Measurements from ENCODE around the gene CXCL5. TPM values are rescaled to one million over a fixed set of nuclear protein-coding genes. Genes with fewer than 3 reads are reported as not detected.

Gene CXCL5
- 0.04 TPM for total RNA-seq
- under 1 TPM; 0.05 to 0.32 (median 0.15) TPM for polyA plus RNA-seq (ENCODE audit: insufficient read depth in 1 of 8, insufficient read length in 8 of 8, low replicate concordance in 1 of 8)
- long read RNA-seq, donor 1: 0 reads
- long read RNA-seq, donor 2: 0 reads
- long read RNA-seq, donor 3: 0 reads
- long read RNA-seq, donor 4: 0 reads
- long read RNA-seq, donor 5: 0 reads
- long read RNA-seq, donor 6: 0 reads
- long read RNA-seq, donor 7: 0 reads
- long read RNA-seq, donor 8: 0 reads
- long read RNA-seq, donor 9: 0 reads
- long read RNA-seq, donor 10: 0 reads
- long read RNA-seq, donor 11: 0 reads

DNA sequence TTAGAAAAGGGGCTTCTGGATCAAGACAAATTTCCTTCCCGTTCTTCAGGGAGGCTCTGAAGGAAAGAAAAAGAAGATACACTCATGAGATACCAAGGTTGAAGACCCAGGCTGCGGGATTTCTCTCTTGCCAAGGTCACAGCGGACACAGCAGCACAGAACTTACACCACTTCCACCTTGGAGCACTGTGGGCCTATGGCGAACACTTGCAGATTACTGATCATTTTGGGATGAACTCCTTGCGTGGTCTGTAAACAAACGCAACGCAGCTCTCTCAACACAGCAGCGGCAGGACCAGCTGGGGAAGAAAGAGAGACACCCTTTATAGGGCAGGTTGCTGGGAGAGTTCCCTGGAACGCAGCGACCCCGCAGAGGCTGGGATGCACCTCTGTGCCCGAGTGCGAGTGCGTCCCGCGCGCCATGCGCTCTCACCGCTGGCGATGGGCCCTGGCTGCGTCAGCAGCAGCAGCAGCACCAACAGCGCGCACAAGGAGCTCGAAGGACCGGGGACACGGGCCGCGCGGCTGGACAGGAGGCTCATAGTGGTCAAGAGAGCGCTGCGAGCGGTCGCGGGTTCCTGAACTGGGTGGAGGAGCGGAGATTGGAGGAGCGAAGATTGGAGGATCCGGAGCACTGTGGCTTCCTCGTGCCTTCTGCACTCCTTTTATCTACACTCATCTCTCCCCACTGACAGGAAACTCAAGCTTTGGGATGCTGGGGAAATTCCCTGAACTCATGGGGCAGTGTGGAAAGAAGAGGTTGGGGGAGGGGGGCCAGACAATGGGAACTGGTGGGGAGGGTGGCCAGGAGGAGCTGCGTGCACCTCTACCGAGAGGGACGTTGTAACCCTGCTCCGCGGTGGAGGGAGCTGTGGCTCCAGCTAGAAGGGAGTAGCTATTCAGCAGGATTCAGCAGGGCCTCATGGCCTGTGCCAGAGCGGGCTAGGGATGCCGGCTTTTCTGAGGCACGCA is at the start of gene CXCL5:
TSS of gene CXCL5 (minus strand) at position 638 of the 972 bp plus-strand sequence. CDS start at position 542, 96 bp downstream.
- Histone ChIP-seq H3K27me3 (ENCODE audit: control insufficient read depth, insufficient read depth, low read length) (peaks cover 10% of the 10 kb centered on the region), H3K4me3 (ENCODE audit: low read length) (peak within 1 kb of the TSS; percentile 3), H3K27ac (ENCODE audit: low read length) (no peak within 1 kb of the TSS), H3K9me3 (replicated peaks; ENCODE audit: control insufficient read depth, low read depth, low read length) (no peaks in the 10 kb centered on the region), H3K36me3 (ENCODE audit: control insufficient read depth, insufficient read depth, low read length) (no peaks in the 10 kb centered on the region), H3K4me1 (ENCODE audit: control insufficient read depth, insufficient read depth, low read length) (peaks cover 6% of the 10 kb centered on the region)
- DNase-seq: peak; percentile 30
- 4% methylated on average over 30 of the region's 46 CpGs for WGBS (ENCODE audit: insufficient coverage)

DNA sequence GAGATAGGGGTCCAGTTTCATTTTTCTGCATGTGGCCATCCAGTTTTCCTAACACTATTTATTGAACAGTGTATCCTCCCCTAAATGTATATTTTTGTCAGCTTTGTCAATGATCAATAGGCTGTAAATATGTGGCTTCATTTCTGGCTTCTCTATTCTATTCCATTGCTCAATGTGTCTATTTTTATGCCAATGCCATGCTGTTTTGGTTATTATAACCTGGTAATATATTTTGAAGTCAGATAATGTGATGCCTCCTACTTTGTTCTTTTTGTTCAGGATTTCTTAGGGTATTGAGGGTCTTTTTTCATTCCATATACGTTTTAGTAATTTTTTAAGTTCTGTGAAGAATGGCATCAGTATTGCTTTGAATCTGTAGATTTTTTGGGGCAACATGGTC is 48.7 kb upstream of the CXCL5 start:
- Histone ChIP-seq H3K4me3 (ENCODE audit: low read length) (no peak overlapping the region), H3K36me3 (ENCODE audit: control insufficient read depth, insufficient read depth, low read length) (no peaks in the 10 kb centered on the region), H3K27me3 (ENCODE audit: control insufficient read depth, insufficient read depth, low read length) (no peaks in the 10 kb centered on the region), H3K4me1 (ENCODE audit: control insufficient read depth, insufficient read depth, low read length) (no peaks in the 10 kb centered on the region), H3K9me3 (replicated peaks; ENCODE audit: control insufficient read depth, low read depth, low read length) (no peaks in the 10 kb centered on the region), H3K27ac (ENCODE audit: low read length) (no peak overlapping the region)
- no peak for DNase-seq
- WGBS (ENCODE audit: insufficient coverage): no CpG with 5 or more reads among the region's 1 CpG

DNA sequence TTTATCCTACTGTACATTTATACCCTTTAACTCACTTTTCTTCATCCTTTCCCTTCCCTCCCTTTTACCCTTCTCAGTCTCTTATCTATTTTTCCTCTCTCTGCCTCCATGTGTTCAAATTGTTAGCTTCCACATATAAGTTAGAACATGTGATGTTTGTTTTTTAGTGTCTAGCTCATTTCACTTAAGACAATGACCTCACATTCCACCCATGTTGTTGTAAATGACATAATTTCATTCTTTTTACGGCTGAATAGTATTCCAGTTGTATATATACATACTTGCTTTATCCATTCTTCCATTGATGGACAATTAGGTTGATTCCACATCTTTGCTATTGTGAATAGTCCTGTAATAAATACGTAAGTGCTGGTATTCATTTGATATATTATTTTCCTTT is 47.3 kb upstream of the CXCL5 start:
- no peaks in the 10 kb centered on the region for H3K9me3 ChIP-seq (replicated peaks; ENCODE audit: control insufficient read depth, low read depth, low read length)
- no peak for DNase-seq
- H3K36me3 ChIP-seq (ENCODE audit: control insufficient read depth, insufficient read depth, low read length): no peaks in the 10 kb centered on the region
- H3K4me3 ChIP-seq (ENCODE audit: low read length): no peak overlapping the region
- H3K27me3 ChIP-seq (ENCODE audit: control insufficient read depth, insufficient read depth, low read length): no peaks in the 10 kb centered on the region
- no peak overlapping the region for H3K27ac ChIP-seq (ENCODE audit: low read length)
- no peaks in the 10 kb centered on the region for H3K4me1 ChIP-seq (ENCODE audit: control insufficient read depth, insufficient read depth, low read length)
- WGBS (ENCODE audit: insufficient coverage): no CpG with 5 or more reads among the region's 2 CpGs

DNA sequence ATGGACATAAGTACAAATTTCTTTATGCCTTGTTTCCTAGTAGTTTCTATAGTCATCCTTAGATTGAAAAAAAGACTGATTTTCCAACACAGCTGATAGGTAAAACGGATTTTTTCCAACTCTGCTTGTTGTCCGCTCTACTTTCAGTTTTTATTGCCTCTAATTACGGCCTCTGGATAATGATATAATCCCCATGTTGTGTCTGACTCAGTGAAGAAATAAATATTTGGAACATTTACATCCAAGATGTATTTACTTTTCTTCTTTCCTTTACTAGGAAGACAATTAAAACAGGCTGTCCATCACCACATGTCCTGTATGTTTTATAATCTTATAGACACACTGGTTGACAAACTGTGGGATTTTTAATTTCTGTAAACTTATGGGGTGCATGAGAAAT is 46.8 kb upstream of the CXCL5 start:
- no CpG with 5 or more reads among the region's 3 CpGs for WGBS (ENCODE audit: insufficient coverage)
- Histone ChIP-seq H3K27me3 (ENCODE audit: control insufficient read depth, insufficient read depth, low read length) (no peaks in the 10 kb centered on the region), H3K27ac (ENCODE audit: low read length) (no peak overlapping the region), H3K4me3 (ENCODE audit: low read length) (no peak overlapping the region), H3K4me1 (ENCODE audit: control insufficient read depth, insufficient read depth, low read length) (no peaks in the 10 kb centered on the region), H3K9me3 (replicated peaks; ENCODE audit: control insufficient read depth, low read depth, low read length) (no peaks in the 10 kb centered on the region), H3K36me3 (ENCODE audit: control insufficient read depth, insufficient read depth, low read length) (no peaks in the 10 kb centered on the region)
- DNase-seq: no peak

DNA sequence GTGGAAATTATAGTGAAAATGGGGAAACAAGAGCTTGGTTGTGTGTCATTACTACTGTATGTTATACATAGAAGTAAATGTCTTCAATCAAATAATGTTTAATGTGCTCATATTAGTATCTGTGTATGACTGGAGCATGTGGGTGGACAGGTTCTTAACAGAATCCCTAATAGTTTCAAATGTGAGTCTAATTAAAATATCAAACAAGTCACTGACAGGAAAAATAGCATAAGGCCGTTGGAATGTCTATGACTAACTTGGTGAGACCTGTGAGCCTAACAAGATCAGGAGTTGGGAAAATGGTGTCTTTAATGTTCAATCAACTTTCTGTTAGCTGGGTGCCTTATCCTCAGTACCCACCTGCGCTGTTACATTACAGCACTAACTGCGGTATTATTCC is 46.2 kb upstream of the CXCL5 start:
- H3K4me1 ChIP-seq (ENCODE audit: control insufficient read depth, insufficient read depth, low read length): no peaks in the 10 kb centered on the region
- H3K36me3 ChIP-seq (ENCODE audit: control insufficient read depth, insufficient read depth, low read length): no peaks in the 10 kb centered on the region
- no peak overlapping the region for H3K4me3 ChIP-seq (ENCODE audit: low read length)
- no peak for DNase-seq
- no peaks in the 10 kb centered on the region for H3K9me3 ChIP-seq (replicated peaks; ENCODE audit: control insufficient read depth, low read depth, low read length)
- H3K27ac ChIP-seq (ENCODE audit: low read length): no peak overlapping the region
- WGBS (ENCODE audit: insufficient coverage): no CpG with 5 or more reads among the region's 3 CpGs
- H3K27me3 ChIP-seq (ENCODE audit: control insufficient read depth, insufficient read depth, low read length): no peaks in the 10 kb centered on the region

DNA sequence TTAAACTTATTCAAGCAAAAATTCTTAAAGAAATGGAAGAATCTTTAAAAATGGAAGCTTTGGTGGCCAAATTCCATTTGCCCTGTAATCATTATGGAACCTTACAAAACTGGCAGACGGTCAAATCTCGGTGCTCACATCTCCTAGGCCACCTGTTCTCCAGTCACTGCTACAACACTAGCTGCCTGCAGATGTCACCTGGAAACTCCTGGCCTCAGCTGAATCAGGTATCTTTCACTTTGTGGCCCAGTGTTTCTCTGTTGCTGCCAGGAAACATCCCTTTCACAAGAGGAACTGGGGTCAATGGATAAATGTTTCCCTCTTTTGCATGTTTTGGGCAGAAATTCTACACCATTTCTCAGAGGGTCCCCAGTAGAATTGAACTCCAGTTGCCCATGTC is 44.2 kb upstream of the CXCL5 start:
- H3K27me3 ChIP-seq (ENCODE audit: control insufficient read depth, insufficient read depth, low read length): peaks cover 3% of the 10 kb centered on the region
- H3K4me3 ChIP-seq (ENCODE audit: low read length): no peak overlapping the region
- no peak for DNase-seq
- no peaks in the 10 kb centered on the region for H3K36me3 ChIP-seq (ENCODE audit: control insufficient read depth, insufficient read depth, low read length)
- no peaks in the 10 kb centered on the region for H3K9me3 ChIP-seq (replicated peaks; ENCODE audit: control insufficient read depth, low read depth, low read length)
- WGBS (ENCODE audit: insufficient coverage): 65% methylated on average over 2 of the region's 2 CpGs
- peaks cover 5% of the 10 kb centered on the region for H3K4me1 ChIP-seq (ENCODE audit: control insufficient read depth, insufficient read depth, low read length)
- no peak overlapping the region for H3K27ac ChIP-seq (ENCODE audit: low read length)

DNA sequence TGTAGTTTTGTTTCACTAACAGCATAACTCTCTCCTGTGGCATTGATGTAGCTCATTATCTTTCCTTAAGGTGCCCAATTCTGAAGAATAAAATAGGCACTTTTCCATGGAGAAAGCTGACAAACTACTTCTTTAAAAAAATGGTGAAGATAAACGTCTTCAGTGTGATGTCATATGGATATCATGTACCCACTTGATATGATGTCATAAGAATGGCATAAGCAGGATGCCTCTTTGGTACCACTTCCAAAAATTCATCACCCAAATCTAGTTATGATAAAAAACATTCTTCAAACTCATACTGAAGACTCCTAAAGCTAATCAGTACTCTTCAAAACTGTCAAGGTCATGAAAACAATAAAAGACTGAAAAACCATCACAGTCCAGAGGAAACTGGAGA is 42.9 kb upstream of the CXCL5 start:
- DNase-seq: no peak
- peaks cover 5% of the 10 kb centered on the region for H3K4me1 ChIP-seq (ENCODE audit: control insufficient read depth, insufficient read depth, low read length)
- no peak overlapping the region for H3K27ac ChIP-seq (ENCODE audit: low read length)
- no peak overlapping the region for H3K4me3 ChIP-seq (ENCODE audit: low read length)
- no peaks in the 10 kb centered on the region for H3K36me3 ChIP-seq (ENCODE audit: control insufficient read depth, insufficient read depth, low read length)
- no peaks in the 10 kb centered on the region for H3K9me3 ChIP-seq (replicated peaks; ENCODE audit: control insufficient read depth, low read depth, low read length)
- no CpG with 5 or more reads among the region's 1 CpG for WGBS (ENCODE audit: insufficient coverage)
- H3K27me3 ChIP-seq (ENCODE audit: control insufficient read depth, insufficient read depth, low read length): peaks cover 3% of the 10 kb centered on the region

DNA sequence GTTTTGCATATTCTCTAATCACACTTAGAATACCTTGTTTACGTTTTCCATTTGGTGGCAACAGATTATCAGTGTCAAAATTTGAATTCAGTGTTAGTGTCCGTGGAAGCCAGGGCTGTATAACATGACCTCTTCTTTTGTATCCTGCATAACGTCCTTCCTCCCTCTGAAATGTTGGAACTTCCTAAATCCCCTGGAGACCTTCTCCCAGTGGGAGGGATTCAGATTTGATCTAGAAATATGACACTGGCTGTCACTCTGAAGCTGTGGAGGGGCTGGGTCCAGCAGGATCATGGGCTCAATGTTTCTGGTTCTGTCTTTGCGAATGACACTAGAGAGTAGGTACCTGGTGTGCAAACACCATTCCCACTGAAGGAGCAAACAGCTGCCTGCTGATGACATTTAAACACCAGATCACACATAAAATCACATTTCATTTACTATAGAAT is 40.9 kb upstream of the CXCL5 start:
- no peak for DNase-seq
- Histone ChIP-seq H3K27ac (ENCODE audit: low read length) (no peak overlapping the region), H3K27me3 (ENCODE audit: control insufficient read depth, insufficient read depth, low read length) (peaks cover 3% of the 10 kb centered on the region), H3K4me1 (ENCODE audit: control insufficient read depth, insufficient read depth, low read length) (peaks cover 5% of the 10 kb centered on the region), H3K4me3 (ENCODE audit: low read length) (peak overlapping the region; percentile 68), H3K36me3 (ENCODE audit: control insufficient read depth, insufficient read depth, low read length) (no peaks in the 10 kb centered on the region), H3K9me3 (replicated peaks; ENCODE audit: control insufficient read depth, low read depth, low read length) (no peaks in the 10 kb centered on the region)
- WGBS (ENCODE audit: insufficient coverage): 0% methylated on average over 1 of the region's 4 CpGs

DNA sequence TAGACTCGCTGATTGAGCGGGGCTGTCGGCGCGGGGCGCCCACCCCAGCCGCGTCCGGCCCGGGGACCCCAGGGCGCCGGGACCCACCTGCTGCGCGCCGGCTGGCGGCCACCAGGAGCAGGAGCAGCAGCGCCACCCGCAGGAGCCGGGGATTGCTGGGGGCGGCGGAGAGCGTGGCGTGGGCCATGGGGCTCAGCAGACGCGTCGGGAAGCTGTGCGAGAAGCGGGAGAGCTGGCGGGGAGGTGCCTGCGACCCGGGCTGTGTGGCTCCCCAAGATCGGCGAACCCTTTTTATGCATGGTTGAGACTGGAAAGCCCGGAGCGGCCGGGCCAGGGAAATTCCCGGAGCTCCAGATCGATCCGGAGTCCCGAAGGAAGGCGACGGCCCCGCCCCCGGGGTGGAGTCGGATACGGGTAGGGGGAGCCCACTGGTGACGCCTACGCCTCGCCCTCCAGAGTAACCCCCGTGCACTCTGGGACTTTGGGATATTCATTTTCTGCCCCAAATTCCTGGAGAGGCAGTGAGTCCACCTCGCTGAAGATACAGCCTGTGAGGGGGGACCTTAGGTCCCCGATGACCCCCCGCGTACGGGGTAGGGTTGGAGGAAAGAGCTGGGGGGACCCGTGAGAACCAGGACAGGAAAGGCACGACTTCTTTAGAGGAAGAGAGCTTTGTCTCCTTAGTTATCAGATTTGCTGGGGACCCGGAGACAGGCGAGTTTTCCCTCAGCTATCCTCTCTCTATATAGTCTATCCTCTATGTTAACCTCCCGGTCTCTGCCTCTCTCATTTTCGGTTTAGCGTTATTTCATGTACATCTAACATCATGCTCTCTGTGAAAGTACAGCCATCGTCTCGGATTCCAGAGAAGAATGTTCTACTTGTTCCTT is 40.2 kb upstream of the CXCL5 start, which contains the start of gene CXCL3:
TSS of gene CXCL3 (minus strand) at position 265 of the 890 bp plus-strand sequence. CDS start at position 187, 78 bp downstream.
- Histone ChIP-seq H3K27ac (ENCODE audit: low read length) (peak within 1 kb of the TSS; percentile 63), H3K36me3 (ENCODE audit: control insufficient read depth, insufficient read depth, low read length) (no peaks in the 10 kb centered on the region), H3K4me3 (ENCODE audit: low read length) (peak within 1 kb of the TSS; percentile 68), H3K27me3 (ENCODE audit: control insufficient read depth, insufficient read depth, low read length) (peaks cover 3% of the 10 kb centered on the region), H3K4me1 (ENCODE audit: control insufficient read depth, insufficient read depth, low read length) (peaks cover 5% of the 10 kb centered on the region), H3K9me3 (replicated peaks; ENCODE audit: control insufficient read depth, low read depth, low read length) (no peaks in the 10 kb centered on the region)
- DNase-seq: peak; percentile 69
- WGBS (ENCODE audit: insufficient coverage): under 1% methylated on average over 37 of the region's 64 CpGs

Measured in muscle of leg (tissue), 16 donors.